Measurements from ENCODE around the gene STN1.

- TF ChIP-seq POLR2A (IDR thresholded peaks at IDR 0.05; ENCODE audit: low read length), result no peak
- TF ChIP-seq GATA1 (IDR thresholded peaks at IDR 0.05; ENCODE audit: low read depth, low read length), result no peak
Observed at GRCh38 chr10:103854265-103854685, 63.7 kb downstream of the STN1 start.

Data from erythroblast (primary cell).